NCI-H2227 (cell line): ENCODE data around the gene RARRES1.

ENCODE experiments used
- DNase-seq: peaks from one replicate; lab custom pipeline; 2025; ENCODE audit not compliant: unreplicated experiment; lab: John Stamatoyannopoulos, UW

Gene RARRES1

GRCh38 chr3:158731938-158732855, at the start of gene RARRES1:
RARRES1 (minus strand) TSS chr3:158732457; CDS start chr3:158732415, 42 bp downstream.
- DNase-seq = peak; percentile 54

- DNase-seq = no peak
Observed at GRCh38 chr3:158781849-158782248, 49.6 kb upstream of the RARRES1 start.

- no peak for DNase-seq
Observed at GRCh38 chr3:158781191-158781590, 48.9 kb upstream of the RARRES1 start.

- no peak for DNase-seq
Observed at GRCh38 chr3:158780766-158781165, 48.5 kb upstream of the RARRES1 start.

GRCh38 chr3:158777161-158777873, 45.1 kb upstream of the RARRES1 start:
- DNase-seq = no peak

GRCh38 chr3:158776531-158776930, 44.3 kb upstream of the RARRES1 start:
- no peak for DNase-seq

- DNase-seq = no peak
Observed at GRCh38 chr3:158775426-158776410, 43.5 kb upstream of the RARRES1 start.

- no peak for DNase-seq
Observed at GRCh38 chr3:158774965-158775364, 42.7 kb upstream of the RARRES1 start.

- no peak for DNase-seq
Observed at GRCh38 chr3:158773845-158774830, 41.9 kb upstream of the RARRES1 start.

GRCh38 chr3:158773166-158773565, 40.9 kb upstream of the RARRES1 start:
- no peak for DNase-seq

GRCh38 chr3:158771982-158772381, 39.7 kb upstream of the RARRES1 start:
- DNase-seq = no peak

- DNase-seq = no peak
Observed at GRCh38 chr3:158771577-158771976, 39.3 kb upstream of the RARRES1 start.

- no peak for DNase-seq
Observed at GRCh38 chr3:158770741-158771350, 38.6 kb upstream of the RARRES1 start.

- no peak for DNase-seq
Observed at GRCh38 chr3:158769952-158770740, 37.9 kb upstream of the RARRES1 start.

GRCh38 chr3:158769549-158769948, 37.3 kb upstream of the RARRES1 start:
- DNase-seq = no peak

- DNase-seq = no peak
Observed at GRCh38 chr3:158768881-158769543, 36.8 kb upstream of the RARRES1 start.

- DNase-seq = no peak
Observed at GRCh38 chr3:158768361-158768787, 36.1 kb upstream of the RARRES1 start.

GRCh38 chr3:158766364-158766763, 34.1 kb upstream of the RARRES1 start:
- DNase-seq = no peak
